Midbrain (tissue), 1 donor: ENCODE results near the gene HS1BP3.

Experiments used
- DNase-seq: peaks from one replicate; lab custom pipeline; 2025; lab: John Stamatoyannopoulos, UW

HS1BP3 gene

DNA sequence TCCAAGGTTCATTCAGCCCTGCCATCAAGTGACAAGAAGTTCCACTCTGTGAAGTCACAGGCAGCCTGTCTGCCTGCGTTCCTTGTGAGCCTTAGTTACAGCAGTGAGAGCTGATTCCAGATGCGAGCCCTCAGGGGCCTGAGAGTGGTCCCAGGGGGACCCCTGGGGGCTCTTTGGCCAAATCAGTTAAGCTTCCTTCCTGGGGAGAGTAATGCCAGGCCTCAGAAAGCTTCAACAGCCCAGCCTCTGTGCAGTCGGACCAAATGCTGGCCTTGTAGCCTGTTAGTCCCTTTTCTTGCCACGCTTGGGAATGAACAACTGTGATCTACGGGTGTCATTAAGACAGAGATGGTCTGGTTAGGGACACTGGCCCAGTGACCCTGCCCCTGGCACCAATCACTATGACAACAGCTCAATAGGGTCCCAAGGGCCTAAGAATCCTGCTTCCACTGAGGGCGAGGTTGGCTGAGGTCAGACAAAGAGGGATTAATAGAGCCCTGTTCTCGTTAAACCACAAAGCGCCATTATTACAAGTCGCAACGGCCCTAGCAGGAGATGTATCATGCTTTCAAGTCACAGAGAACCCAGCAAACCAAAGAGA lies 50.9 kb downstream of the HS1BP3 start:
- DNase-seq, result peak; percentile 81

DNA sequence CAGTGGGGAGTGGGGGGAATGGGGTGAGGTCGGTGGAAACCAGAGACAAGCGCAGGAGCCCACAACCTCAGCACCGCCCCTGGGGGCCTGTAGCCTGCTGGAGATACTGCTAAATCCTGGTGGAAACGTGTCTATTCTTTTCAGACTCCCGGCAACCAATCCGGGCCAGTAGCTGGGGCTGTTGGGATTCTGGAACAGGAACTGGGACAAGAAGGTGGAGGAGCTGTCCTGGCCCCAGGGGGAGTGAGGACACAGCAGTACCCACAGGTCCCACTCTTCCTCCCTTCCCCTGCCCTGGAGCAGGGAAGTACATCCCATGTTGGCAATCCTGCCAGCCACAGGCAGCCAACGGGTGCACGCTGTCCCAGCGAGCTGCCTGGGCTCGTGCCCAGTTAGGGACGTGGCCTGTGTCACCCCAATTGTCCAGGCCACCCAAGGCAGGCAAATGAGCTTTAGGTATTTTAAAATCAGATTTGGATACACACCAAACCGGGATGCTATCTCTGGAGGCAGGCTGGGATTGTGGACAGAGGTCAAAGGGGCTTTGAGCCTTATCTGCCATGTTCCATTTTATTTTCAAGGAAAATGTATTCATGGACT lies 51.8 kb downstream of the HS1BP3 start:
- peak; percentile 80 for DNase-seq

DNA sequence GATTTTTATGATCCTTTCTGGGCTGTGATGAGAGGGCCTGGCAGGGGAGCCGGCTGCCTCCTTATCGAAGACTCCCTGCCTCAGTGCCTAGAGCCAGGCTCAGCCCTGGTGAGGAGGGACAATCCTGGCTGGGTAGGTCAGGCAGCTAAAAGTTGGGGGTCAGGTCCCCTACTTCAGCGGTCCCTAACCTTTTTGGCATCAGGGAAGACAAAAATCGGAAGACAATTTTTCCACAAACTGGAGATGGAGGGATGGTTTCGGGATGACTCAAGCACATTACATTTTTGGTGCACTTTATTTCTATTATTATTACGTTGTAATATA lies 53.1 kb downstream of the HS1BP3 start:
- DNase-seq, result no peak

DNA sequence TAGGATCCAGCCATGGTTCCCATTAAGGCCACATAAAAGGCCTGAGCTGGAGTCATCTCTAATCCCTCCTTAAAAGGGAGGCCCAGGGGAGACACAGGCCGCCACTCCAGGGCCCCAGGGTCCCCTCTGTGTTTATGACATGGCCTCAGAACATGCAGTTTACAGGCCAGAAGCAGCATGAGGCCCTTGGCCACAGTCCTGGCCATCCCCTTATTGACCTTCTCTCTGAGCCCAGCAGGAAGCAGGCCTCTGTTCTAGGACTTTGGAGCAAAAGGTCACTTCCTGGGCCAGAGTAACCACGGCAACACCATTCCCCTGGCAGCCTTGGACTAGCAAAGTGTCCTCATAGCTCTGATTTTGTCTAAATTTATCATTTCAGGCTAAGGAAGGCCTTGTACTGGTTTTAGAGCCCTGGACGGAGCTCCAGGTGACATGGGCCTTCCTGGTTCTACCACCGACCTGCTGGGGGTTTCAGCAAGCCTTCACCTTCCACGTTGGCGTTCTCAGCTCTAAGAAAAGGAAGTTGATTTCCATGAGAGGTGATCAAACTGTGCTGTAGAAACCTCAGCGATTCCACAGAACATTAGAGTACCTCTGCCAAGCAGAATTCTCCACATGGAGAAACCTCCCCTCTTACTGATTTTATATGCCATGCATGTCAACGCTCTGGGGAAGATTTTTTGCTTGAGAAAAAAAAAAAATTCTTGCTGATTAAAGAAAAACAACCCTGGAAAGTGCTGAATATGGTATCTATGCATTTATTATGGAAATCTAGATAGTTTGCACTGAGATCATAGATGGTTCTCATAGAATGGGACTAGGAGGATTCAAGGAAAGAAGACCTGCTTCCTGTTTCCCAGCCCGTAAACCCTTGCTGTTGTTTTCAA lies 53.7 kb downstream of the HS1BP3 start:
- DNase-seq, result no peak

DNA sequence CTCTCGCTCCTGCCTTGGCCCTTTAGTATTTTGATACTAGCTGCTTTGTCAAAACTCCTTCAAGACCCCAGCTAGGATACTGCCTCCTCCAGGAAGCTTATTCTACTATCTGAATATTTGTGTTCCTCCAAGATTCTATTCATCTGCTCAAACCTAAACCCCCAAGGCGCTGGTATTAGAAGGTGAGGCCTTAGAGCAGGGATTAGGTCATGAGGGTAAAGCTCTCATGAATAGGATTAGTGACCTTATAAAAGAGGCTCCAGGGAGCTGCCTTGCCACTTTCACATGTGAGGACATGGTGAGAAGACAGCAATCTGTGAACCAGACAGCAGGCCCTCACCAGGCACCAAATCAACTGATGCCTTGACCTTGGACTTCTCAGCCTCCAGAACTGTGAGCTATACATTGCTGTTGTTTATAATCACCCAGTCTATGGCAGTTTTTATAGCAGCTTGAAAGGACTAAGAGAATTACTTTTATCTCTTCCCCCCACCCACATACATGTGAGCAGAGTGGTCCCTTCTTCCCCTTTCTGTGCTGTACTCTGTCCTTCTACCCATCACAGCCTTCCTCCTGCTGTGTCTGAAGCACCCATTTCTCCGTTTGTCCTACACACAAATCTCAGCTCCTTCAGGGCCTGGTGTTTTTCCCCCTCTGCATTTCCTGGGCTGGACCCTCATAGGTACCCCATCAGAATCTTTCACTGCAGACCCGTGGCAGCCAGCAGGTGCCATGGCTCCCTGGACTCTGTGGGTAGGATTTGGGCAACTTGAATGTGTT lies 54.5 kb downstream of the HS1BP3 start:
- no peak for DNase-seq

DNA sequence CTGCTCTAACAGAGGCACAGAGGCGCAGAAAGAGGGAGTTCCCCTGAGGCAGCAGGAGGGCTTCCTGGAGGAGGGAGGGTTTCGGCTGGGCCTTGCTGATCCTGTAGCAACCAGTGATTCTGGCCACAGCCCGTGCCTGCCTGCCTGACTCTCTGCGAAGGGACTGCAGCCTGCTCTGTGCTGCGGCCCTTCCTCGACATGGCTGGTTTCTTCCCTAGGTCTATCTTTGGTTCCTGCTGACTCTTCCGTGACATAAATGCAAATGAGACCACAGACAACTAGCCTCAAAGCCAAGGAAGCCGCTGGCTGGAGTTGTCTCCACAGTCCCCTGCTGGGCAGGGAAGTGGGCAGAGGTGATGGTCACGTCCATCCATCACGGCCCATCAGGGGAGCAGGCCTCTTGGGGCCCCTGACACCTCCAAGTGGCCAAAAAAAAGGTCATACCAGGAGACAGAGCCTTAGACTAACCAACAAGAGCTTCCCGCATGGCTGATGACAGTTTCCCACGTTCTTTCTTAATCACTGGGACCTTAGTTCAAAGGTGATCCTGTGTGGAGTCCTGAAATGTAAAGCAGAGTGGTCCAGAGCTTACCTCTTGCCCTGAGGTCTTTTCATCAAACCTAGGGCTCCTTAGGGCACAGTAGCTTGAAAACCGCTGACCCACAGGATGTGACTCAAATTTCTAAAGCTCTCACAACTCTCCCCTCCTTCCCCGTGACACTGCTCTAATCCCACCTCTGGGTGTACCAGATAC lies 55.3 kb downstream of the HS1BP3 start:
- no peak for DNase-seq

DNA sequence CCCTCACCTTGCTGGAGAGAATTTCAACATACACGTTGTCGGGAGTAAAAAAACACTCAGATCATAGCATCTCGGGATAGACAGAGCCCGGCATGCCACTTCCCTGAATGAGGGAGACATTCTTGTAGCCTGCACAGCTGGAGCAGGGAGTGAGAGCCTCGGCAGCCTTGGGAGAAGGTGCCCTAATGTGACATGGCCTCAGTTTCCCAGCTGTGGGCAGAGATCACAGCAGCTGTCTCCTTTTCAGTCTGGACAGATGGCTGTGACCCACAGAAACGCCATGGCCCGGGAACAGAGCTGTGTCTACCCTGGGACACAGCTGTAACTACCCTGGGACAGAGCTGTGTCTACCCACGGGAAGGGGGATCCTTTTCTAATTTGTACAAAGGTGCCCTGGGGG lies 55.9 kb downstream of the HS1BP3 start:
- no peak for DNase-seq

DNA sequence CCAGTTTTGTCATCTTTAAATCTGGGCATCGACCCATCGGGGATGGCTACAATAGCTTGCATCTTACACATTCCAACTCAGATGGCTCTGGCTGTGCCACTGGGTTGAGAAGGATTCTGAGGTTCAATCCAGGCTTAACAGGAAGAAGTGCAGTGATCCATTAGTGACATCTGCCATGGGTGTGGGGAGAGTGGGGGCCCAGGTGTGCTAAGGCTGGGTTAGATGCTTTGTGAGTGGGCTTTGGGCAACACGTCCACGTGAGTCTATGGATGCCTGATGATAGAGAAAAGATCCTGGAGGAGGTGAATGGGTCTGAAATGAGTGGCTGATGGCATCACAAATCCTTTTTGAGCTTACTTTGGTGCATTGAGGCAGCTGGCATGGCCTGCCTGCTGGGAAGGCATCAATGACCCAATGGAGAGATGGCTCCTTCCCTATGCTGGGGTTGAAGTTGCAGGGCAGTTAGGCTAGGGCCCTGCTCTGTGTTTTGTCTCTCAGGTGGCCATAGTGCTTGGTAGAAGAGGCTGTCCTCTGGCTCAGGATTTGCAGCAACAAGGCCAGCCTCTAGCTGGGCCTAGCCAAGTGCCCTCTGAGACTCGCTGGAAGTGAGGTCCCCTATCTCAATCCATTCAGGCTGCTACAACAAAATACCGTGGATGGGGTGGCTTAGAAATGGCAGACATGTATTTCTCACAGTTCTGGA lies 56.7 kb downstream of the HS1BP3 start:
- no peak for DNase-seq

DNA sequence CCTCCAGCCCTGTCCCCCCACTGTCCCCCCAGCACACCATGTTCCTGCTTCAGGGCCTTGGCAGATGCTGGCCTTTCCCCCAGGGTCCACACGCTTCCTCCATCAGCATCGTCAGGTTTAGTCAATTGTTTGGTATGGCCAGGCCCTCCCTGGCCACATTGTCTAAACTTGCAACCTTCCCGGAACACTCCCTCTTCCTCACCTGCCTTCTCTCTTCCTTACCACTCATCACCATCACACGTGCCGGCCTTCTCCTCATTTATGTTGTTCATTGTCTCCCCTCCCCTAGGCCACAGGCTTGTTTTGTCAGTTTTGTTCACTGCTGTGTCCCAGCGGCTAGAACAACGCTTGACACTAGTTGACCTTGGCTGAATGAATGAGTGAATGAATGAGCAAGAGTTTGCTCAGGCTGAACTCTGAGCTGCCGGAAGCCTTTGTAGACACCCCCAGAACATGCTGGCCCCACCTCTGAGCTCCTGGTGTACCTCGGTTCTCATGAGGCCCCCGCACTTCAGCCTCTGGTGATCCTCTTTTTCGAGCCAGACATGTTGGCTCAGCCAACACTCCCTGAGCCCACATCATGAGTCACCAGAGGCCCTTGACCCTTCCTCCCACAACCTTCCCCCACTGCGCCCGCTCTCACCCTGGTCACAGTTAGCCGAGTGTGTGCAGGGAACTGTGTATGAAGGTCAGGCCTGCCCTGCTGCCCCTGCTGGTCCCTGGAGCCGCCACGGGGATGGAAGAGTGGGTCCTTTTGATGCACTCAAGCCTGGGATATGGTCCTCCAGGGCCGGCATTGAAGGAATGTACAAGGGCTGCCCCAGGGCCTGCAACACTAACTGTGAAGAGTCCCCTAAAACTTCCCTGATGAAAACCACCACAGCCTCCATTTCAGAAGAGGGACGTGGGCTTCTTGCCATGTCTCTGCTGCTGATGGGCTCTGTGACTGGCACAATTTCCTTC lies 57.5 kb downstream of the HS1BP3 start:
- no peak for DNase-seq

DNA sequence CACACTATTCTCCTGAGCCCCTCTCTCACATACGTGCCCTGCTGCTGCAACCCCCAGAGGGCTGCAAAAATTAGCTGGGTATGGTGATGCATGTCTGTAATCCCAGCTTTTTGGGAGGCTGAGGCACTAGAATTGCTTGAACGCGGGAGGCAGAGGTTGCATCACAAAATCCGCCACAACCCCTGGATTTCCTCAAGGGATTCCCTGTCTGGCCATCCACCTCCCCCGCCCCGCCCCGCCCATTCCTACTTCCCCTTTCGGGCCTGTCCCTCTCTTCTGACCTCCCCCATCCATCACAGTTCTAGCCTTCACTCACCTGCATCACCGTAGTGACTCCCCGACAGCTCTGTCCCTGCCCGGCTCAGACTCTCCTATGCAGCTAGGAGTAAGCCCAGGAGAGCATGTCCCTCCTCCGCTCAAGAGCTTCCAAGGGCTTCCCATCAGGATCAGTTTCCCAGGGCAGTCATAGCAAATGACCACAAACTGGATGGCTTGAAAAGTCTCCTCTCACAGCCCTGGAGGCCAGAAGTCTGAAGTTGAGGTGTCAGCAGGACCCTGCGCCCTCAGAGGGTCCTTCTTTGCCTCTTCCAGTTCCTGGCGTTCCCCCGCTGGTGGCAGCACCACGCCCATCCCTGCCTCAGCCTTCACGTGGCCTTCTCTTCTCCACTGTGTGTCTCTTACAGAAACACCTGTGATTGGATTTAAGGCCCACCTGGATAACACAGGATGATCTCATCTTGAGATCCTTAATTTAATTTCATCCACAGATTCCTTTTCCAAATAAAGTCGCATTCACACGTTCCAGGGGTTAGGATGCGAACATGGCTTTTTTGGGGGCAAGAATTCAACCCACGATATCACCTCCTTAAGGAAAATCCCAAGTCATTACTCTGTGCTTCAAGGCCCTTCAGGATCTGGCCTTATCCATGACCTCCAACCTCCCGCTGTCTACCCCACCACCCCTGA lies 58.5 kb downstream of the HS1BP3 start:
- DNase-seq, result no peak

DNA sequence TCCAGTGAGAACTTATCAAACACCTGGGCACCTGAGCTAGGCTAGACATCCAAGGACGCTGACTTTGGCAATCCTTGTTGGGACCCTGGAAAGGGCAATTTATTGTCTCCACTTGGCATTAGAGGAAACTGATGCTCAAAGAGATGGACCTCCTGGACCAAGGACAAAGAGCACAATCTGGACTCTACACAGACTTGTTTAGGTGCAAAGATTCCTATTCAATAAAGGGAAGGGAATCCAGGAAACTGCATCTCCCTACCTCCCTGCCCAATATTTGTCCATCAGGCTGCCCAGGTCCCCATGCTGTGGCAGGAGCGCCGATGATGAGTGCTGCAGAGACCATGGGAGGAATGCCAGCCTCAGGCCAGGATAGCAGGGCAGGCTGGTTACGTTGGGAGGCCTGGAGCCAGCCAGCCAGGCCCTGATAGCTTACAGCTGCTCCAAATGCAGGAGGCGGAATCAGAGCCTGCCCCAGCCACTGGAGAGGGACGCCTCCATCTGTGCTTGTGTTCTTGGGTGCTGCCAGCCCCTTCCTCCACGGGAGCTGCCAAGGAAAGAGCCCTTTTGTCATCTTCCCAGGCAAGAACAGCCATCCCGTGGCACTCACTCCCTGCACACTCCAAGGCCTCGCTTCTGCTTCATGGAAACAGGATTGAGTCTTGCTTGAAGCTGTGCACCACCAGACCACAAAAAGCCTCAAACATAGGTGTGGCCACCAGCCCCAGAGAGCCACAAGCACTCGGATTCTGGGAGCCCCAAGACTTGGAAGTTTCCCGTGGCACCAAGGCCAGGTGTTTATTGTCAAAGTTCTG lies 60.0 kb downstream of the HS1BP3 start:
- DNase-seq, result no peak

DNA sequence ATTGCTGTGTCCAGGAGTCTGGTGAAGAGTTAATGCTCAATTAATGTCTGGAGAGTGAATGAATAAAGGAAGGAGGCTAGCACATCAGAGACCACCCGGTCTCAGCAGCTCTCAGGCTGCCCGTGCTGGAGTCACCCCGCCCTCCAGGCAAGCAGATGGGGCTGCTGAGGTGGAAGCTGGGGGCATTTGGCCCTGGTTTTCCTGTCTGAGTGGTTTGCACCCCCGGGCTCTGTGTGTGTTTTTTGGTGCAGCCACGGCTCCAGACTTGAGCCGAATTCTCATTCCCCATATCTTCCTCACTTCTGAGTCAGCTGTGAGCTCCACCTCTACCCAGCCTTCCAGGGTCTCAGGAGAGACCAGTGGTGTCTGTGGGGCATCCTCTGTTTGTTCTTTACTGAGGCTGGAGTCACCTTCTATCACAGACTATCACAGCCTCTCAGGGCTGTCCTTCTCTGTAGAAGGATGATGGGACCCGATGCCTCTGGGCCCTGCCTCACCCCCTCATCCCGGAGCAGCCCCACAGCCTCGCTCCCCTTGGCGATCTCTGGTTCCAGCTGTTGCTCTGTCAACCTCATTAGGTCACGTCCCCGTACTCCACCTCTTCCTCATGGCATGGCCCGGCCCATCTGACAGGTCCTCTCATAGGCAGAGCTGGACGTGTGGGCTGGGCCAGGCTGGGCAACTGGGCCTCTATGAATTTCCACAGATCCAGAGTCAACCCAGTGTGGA lies 60.8 kb downstream of the HS1BP3 start:
- DNase-seq, result no peak

DNA sequence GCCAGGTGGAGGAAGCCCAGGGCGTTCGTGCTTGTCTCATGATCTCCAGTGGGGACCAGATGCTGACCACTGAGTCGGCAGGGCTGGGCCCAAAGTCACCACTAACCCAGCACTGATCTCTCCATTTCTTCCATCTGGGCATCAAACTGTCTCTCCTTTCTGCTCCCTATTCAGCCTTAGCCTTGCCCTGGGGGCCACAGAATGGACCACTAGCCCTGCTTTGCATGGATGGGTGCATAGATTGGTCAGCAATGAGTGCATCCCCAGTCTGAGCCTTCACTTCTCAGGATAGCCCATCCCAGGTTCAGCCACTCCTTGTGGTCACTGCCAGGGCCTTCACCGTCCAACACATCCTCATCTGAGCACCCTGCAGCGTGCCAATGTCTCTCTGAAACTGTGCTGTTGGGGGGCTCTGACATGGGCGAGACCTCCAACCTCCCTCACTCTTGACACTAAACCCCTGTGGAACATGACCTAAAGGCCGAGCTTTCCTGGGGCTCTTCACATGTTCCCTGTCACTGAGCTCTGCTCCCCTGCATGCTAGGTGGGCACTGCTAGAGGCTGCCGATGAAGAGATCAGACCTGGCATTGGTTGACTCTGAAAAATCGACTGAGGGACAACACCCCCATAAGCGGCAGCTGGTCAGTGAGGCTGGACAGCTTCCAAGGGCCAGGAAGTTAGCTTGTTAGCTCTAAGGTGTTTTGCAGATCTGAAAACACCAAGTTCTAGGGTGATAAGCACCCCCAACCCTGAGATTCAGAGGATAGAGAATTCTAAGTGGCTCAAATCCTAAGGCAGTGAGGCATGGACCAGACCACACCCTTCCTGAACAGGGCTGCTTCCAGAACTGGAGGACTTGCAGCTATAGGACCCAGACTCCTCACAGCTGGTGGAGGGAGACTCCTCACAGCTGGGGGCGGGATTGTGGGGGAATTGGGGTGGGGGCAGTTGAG lies 61.7 kb downstream of the HS1BP3 start:
- DNase-seq, result no peak

DNA sequence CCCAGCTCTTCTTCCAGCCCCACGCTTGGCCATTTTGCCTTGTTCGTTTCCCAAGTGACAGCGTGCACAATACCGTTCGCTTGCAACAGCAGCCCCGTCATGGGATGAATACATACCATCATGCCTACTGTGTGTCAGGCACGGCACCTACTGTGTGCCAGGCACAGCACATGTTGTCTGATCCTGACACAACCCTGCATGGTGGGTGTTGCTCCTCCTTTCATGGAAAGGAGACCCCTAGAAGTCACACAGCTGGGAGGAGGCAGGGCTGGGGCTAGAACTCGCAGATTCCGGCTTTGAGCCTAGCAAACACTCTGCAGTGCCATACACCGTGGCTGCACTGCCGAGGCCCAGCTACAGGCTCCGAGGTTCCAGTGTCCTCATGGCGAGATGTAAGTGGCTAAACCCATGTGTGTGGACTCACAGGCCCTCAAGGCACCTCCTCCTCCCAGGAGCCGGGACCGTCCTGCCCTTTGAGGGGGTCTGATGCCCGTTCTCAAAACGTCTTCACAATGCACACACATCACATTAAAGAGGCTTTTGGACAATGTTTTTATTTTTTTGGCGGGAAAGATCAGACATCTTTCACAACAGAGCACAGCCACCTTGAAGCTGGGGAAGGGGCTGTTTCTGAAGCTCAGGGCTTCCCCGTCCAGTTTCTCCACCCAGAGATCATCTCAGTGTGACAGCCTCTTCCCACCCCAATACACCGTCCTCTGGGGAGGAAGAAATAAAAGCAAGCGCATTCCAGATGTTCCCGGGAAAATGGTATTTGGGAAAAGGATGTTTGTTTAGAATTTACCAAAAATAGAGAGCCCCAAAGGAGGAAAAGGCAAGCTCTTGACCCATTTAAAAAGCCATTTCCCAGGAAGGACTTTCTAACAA lies 64.9 kb downstream of the HS1BP3 start:
- DNase-seq, result no peak

DNA sequence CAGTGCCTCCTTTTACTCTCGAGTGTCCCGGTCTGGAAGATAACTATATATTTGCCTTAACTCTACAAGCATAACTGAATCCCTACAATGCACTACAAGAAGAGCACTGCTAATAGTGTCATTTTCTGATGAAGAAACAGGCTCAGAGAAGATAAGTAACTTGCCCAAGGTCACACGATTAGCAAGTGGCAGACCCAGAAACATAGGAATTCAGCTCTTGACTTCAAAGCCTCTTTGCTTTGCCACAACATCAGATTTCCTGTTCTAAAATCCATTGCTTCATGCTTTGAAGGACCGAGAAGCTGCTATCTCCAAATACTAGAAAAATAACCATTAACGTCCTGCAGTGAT lies 65.6 kb downstream of the HS1BP3 start:
- DNase-seq, result no peak
